Measurements from ENCODE around the gene LAYN.

LAYN gene

DNA sequence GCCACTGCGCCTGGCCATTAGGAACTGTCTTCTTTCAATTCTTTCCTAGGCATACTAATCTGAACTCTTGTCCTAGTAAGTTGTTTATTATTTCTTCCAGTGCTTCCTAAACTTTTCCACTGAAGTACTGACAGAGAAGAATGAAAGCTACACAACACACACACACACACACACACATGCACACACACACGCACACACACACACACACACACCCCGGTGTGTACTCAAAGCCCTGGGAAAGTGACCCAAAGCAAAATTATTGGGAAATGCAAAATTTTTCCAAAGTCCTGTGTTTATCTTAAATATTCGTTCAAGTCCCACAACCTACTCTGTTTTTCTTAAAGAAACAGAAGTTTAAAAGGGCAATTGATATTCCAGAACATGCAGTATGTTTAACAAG lies 42.4 kb downstream of the LAYN start:
- no peaks in the 10 kb centered on the region for H3K4me1 ChIP-seq
- no peak overlapping the region for H3K4me3 ChIP-seq (ENCODE audit: low read depth, low read length)
- DNase-seq, result no peak
- no peaks in the 10 kb centered on the region for H3K9me3 ChIP-seq
- TF ChIP-seq CTCF (IDR thresholded peaks at IDR 0.05; ENCODE audit: low read depth, low read length), result no peak
- H3K36me3 ChIP-seq, result no peaks in the 10 kb centered on the region
- no peaks in the 10 kb centered on the region for H3K27me3 ChIP-seq

GRCh38 chr11:111585371-111585770 lies 44.9 kb downstream of the LAYN start:
- Histone ChIP-seq H3K4me3 (ENCODE audit: low read depth, low read length) (no peak overlapping the region), H3K4me1 (peaks cover 8% of the 10 kb centered on the region), H3K36me3 (no peaks in the 10 kb centered on the region), H3K27me3 (peaks cover 6% of the 10 kb centered on the region), H3K9me3 (no peaks in the 10 kb centered on the region)
- no peak for DNase-seq
- TF ChIP-seq CTCF (IDR thresholded peaks at IDR 0.05; ENCODE audit: low read depth, low read length), result no peak

DNA sequence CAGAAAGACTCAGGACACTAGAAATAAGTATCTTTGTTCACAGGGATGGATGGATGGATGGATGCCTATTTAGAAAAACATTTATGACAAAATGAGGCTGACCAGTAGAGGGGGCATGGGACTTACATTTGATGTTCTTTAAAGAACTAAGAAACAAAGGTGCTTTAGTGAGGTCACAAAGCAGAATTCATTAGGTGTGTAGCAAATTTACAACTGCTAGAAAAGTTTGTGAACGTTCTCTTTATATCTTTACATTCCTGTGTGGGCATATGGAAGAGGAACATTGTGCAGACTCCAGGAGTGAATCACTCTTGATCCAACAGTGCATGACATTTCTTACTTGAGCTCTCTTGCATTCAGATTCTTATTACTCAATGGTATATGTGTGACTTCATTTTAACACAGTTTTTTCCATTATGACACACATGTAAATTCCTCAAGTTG lies 45.9 kb downstream of the LAYN start:
- Histone ChIP-seq H3K9me3 (no peaks in the 10 kb centered on the region), H3K27me3 (peaks cover 16% of the 10 kb centered on the region), H3K4me3 (ENCODE audit: low read depth, low read length) (no peak overlapping the region), H3K4me1 (peaks cover 8% of the 10 kb centered on the region), H3K36me3 (no peaks in the 10 kb centered on the region)
- peak; percentile 46 for DNase-seq
- peak; percentile 77 for TF ChIP-seq CTCF (IDR thresholded peaks at IDR 0.05; ENCODE audit: low read depth, low read length)

- Histone ChIP-seq H3K36me3 (no peaks in the 10 kb centered on the region), H3K4me3 (ENCODE audit: low read depth, low read length) (no peak overlapping the region), H3K4me1 (peaks cover 8% of the 10 kb centered on the region), H3K27me3 (peaks cover 27% of the 10 kb centered on the region), H3K9me3 (no peaks in the 10 kb centered on the region)
- DNase-seq, result peak; percentile 54
- TF ChIP-seq CTCF (IDR thresholded peaks at IDR 0.05; ENCODE audit: low read depth, low read length), result no peak
Measured at GRCh38 chr11:111589114-111589513, 48.6 kb downstream of the LAYN start.

DNA sequence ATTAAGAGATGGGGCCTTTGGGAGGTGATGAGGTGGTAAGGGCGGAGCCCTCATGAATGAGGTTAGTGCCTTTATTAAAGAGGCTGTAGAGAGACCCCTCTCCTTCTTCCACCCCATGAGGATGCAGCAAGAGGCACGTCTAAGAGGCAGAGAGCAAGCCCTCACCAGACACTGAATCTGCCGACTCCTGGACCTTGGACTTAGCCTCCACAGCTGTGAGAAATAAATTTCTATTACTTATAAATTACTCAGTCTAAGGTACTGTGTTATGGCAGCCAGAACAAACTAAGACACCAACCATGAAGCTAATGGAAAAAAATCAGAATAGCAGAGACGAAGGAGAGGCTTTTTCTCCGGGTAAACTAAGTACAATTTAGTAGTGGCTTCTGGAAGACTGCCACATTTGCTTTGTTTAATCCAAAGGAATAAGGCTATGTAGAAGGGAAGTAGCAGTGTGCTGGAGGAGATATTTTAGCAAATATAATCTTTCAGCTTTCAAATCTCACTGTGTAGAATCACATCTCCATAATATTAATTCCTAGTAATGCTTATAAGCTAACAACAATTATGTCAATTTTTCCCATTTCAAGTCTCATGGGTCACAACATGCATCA lies 49.5 kb downstream of the LAYN start:
- Histone ChIP-seq H3K36me3 (no peaks in the 10 kb centered on the region), H3K4me1 (peaks cover 8% of the 10 kb centered on the region), H3K4me3 (ENCODE audit: low read depth, low read length) (no peak overlapping the region), H3K27me3 (peaks cover 27% of the 10 kb centered on the region), H3K9me3 (no peaks in the 10 kb centered on the region)
- DNase-seq, result no peak
- TF ChIP-seq CTCF (IDR thresholded peaks at IDR 0.05; ENCODE audit: low read depth, low read length), result no peak

GRCh38 chr11:111591187-111591960 lies 50.9 kb downstream of the LAYN start:
- Histone ChIP-seq H3K27me3 (peaks cover 27% of the 10 kb centered on the region), H3K36me3 (no peaks in the 10 kb centered on the region), H3K9me3 (no peaks in the 10 kb centered on the region), H3K4me1 (peaks cover 8% of the 10 kb centered on the region), H3K4me3 (ENCODE audit: low read depth, low read length) (no peak overlapping the region)
- DNase-seq, result no peak
- TF ChIP-seq CTCF (IDR thresholded peaks at IDR 0.05; ENCODE audit: low read depth, low read length), result no peak
